NOMO-1 (cell line): ENCODE data around the gene SLC9A3.
"Not testable (repeated sequence)": the region's sequence is repeated elsewhere in the genome, so short reads cannot be mapped to it uniquely, and the experiment has no call there.

Source experiments
- DNase-seq, 2 experiments: peaks; one replicate each; lab custom pipeline; 2025; ENCODE audit not compliant: unreplicated experiment in 2 of 2; lab: John Stamatoyannopoulos, UW

Gene SLC9A3

DNA sequence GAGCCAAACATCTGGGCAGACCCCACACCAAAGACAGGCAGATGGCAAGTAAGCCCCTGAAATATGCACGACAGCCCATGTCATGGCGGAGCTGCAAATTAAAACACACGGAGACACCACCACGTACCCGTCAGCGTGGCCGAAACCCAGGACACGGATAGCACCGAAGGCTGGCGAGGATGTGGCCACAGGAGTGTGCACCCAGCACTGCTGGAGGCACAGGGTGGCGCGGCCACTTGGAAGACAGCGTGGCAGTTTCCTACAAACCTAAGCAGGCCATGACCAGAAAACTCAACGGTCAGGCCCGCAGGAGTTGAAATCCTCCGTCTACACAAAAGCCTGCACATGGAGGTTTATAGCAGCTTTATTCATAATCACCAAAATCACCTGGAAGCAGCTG is 12.8 kb downstream of the SLC9A3 start:
- DNase-seq: no peak

DNA sequence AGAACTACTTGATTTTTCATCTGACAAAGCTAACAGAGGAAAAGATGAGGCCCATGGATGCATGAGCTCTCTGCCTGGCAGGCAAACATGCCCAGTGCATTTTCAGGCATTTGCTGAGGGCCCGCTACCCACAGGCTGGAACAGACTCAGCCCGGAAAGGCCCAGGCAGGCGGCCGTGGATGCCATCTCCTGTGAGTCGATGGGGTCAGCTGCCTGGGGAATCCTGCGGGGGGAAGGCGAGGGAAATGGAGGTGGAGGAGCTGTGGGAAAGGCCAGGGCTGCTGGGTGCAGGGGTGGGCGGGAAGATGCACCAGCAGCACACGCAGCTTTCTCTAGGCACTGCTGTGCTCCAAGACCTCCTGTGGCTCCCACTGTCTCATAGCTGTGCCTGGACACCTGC is 13.7 kb downstream of the SLC9A3 start:
- DNase-seq: no peak

DNA sequence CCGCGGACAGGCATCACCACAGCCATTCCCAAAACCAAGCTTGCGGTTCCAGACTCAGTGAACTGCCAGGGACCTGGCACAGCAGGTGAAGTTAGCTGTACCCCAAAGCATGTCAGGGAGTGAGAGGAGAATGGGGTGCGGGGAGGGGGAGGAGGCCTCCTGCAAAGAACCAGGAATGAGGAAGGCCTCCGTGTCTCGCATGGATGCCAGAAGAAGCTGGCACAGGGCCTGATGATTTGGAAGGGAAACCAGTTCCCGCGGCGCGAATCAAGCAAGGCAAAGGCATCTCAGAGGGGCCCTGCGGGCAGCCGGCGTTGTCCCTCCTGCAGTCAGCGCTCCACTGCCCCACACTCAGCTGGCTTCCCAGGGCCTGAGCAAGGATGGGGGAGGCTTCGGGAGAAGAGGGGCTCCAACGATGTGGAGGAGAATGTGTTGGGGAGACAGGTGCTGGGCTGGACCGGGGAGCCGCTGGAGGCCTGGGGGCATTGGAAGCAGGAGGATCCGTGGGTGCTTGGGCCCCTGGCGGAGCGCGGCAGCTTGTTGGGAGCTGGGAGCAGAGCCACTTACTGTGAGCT is 14.6 kb downstream of the SLC9A3 start:
- no peak for DNase-seq

DNA sequence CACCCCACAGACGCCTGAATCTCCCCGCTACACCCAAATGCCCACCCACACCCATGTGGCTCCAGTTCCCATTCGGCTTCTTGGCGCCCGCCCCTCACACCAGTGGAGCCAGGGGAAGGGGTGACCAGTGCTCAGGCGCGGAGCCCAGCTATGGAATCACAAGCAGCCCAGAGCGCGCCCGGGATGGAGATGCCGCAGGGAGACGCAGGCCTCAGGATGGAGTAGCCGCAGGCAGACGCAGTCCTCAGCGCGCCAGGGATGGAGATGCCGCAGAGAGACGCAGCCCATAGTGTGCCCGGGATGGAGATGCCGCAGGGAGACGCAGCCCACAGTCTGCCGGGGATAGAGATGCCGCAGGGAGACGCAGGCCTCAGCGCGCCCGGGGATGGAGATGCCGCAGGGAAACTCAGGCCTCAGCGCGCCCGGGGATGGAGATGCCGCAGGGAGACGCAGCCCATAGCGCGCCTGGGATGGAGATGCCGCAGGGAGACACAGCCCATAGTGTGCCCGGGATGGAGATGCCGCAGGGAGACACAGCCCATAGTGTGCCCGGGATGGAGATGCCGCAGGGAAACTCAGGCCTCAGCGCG is 16.2 kb downstream of the SLC9A3 start:
- not testable (repeated sequence) for DNase-seq

DNA sequence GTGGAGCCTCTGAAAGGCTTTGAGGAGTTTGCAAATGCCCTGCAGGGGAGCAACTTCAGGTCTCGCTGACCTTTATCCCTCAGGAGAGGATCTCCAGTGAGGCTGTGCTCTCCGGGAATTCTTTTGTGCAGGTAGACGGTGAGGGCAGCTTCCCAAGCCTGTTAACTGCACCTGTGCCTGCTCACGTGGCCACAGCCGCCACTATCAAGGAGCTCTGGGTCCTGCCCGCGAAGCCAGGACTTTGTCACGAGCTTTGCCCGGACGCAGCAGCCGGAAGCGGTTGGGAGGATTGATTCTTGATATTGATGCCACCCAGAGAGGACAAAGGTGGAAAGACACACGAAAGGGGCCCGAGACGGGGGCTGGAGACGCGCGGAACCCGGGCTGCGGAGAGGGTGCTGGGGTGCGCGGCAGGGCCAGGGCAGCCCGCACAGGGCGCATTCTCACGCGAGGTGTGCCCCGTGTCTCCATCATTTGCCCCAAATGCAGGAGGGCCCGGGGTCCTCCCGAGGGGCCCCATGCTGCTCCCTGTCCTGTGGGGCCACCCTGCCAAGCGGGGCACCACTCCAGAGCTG is 18.2 kb downstream of the SLC9A3 start:
- no peak for DNase-seq

DNA sequence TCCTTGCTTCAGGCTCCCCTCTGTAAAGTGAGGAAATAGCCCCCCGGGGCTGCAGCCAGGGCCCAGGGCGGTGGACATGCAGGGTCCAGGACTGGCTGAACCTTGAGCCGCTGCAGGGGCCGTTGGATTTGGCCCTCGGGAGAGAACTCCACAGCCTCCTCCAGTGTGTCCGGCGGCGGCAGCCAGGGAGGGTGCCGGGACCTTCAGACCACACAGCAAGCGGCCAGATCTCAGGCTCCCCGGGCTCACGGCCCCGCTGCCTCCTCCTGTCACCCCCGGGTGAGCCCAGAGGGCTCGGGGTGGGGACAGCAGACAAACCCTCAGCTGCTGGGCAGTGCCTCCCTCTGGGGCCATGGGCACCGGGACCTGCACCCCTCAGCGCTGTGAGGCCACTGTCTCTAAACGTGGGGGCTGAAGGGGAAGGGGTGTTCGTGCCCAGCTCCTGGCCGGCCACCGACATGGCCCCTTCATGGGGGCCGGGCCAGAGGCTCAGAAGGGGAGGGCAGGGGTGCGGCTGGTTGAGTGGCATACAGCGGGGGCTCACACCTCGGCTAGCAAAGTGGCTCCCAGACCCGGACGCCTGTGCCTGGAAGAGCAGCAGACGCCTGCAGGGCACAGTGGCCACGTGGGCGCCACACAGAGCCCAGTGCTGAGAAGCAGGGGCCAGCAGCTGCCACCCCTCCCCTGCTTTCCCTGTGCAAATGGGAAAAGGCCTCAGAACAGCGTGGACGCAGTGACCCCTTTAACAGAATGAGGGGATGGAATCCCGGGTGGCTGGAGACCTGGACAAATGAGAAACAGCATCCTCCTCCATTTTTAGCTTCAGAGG is 19.7 kb downstream of the SLC9A3 start:
- DNase-seq: no peak

DNA sequence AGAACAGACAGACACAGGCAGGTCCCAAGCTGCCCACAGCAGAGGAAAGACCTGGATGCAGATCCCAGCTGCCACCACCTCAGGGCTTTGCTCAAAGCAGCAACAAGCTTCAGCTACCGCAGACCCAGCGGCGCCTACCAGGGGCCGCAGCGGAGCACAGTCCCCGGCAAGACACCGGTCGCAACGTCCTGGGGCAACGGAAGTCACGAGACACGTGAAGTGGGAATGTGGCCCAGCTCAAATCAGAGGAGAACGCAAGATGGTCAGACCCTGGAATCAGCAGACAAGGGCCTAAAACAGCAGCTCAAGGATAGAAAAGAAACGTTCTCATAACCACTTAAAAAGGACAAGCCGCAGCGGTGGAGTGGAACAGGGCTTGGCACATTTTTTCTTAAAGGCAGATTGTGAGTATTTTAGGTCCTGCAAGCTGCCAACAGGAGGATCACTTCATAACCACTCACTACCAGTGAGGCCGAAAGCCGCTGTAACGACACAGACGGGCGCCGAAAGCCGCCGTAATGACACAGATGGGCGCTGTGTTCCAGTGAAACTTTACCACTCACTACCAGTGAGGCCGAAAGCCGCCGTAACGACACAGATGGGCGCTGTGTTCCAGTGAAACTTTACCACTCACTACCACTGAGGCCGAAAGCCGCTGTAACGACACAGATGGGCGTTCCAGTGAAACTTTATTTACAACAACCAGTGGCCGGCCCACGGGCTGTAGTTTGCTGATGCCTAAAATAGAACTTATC is 21.7 kb downstream of the SLC9A3 start:
- DNase-seq: no peak

DNA sequence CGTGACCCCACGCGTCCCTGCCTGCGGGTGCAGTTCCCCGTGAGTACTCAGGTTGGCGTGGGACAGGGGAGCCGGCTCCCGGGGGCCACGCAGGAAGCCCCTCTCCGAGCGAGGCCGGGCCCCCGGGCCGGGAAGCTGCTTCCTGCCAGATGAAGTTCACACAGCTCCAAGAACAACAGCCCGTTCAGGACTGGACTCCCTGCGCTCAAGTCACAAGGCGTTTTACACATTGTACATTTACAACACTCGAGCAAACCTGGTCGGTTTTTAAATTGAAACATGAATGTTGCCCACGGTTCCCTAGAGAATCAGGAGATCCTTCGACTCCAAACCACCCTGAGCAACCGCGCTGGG is 22.4 kb downstream of the SLC9A3 start:
- DNase-seq: no peak

DNA sequence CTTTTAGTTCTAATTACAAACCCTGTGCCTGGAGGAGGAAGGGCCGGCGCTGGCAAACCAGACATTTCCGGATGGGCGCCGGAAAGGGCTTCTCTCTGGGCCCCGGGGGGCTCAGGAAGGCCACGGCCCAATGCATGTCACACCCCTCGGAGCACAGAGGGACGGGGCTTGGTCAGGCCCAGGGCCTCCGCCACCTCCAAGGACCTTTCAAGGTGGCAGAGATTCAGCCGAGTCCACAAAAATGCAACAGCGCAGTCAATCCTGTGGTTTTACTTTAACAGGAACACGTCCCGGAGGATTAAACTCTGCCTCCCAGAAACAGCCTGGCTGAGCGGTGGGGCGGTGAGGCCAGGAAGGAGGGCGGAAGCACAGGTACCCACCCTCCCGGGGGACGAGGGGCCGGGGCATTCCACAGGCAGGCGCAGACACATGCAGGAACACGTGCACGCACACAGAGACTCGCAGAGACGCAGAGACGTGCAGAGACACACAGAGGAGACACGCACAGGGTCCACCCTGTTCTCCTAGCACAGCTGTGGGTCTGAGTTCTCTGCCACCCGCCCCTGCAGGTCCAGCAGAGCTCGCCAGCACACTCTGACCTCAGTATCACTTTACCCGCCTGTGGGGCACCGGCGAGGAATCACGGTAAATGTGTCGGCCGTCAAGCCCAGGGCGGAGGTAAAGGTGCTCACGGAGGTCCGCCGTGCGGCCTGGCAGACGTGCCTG is 23.0 kb downstream of the SLC9A3 start:
- no peak for DNase-seq

DNA sequence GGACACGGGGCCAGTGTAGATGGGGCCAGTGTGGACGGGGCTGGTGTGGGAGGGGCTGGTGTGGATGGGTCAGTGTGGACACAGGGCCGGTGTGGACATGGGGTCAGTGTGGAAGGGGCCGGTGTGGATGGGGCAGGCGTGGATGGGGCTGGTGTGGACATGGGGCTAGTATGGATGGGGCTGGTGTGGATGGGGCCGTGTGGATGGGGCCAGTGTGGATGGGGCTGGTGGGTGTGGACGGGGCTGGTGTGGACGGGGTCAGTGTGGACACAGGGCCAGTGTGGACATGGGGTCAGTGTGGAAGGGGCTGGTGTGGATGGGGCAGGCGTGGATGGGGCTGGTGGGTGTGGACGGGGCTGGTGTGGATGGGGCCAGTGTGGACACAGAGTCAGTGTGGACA is 23.8 kb downstream of the SLC9A3 start:
- no peak for DNase-seq

DNA sequence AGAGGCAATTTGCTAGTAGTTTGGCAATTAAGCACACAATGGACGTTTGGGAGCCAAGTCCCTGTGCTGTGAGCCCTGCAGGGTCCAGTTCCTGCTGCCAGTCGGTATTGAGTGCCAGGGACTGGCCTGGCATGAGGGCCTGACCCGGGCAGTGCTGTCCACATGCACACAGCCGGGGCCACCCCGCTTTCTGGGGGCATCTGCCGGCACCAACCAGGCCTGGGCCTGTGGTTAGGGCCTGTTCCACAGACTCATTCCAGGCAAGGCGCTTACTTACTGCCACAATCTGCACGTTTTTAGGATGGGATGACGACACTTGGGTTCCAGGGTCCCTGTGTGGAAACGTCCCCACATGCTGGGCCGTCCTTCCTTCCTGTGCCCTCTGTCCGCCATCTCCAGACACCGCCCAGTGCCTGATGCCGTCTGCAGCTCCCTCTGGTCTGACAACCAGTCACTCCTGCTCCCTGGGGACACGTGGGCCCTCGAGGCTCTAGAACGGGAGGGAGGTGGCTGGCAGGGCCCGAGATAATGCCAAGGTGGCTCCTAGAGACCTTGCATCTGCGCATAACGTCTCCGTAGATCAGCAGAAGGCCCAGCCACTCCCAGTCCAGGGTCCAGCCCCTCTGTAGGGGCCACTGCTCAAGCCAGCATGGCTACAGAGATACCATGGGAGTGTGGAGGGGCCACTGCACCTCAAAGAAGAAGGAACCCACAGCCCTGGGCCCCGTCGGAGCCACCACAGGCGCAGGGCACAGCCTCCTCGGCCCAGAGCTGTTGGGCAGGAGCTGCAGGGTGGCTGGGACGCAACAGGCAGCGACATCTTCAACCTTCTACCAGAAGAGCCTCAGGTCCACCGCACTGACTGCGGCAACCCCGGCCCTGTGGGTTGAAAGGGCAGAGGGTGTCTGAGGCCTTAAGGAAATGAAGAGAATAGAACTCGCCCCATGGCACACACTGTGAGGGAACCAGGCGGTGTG is 24.7 kb downstream of the SLC9A3 start:
- DNase-seq: no peak

DNA sequence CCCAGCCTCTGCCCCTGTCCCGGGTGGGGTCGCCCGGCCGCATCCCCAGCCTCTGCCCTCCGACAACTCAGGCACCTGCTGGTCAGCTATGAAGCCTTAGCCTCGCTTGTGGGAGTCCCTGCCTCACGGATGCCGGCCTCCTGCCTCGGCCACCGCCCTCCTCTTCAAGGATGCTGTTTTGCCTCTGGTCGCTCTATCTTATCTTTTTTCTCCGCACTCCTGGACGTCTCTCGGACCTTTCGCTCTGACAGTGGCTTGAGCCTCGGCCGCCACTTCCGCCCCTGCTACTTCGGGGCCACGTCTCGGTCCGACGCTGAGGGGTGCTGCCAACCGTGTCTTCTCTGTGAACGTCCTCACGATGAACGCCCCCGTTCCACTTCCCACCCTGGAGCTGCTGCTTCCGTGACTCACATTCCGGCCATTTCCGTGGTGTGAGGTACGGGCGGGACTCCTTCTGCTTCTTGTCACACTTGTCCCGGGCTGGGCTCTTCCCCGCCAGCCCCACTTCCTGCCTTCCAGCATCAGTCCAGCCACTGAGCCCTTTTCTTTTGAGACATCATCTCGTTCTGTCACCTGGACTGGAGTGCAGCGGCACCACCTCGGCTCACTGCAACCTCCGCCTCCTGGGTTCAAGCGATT is 26.3 kb downstream of the SLC9A3 start:
- DNase-seq: no peak

DNA sequence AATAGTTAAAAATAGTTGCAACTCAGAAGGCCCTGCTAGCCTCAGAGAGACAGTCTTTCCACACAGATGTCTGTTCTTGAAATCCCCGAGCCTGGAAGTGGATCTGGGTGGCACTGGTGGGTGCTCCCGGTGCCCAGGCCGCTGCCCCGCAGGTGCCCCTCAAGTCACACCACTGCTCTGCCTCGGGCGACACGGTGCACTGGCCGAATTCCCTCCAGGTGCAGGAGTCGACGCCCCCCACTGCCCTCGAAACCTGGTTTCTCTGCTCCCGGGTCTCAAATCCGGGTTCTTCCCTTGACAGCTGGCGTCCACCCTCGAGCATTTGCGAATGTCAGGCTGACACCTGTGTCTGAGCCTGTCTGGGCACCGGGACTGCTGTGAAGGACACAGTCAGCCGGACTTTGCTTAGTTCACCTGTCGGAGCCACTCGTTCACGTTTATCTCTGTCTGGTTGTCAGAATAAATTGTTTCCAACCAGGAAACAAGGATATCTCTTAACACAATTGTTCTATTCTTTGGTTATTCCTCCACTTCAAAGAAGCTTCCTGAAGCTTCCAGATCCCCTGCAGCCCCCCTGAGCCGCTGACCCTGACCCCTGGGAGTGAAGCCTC is 27.1 kb downstream of the SLC9A3 start:
- no peak for DNase-seq

DNA sequence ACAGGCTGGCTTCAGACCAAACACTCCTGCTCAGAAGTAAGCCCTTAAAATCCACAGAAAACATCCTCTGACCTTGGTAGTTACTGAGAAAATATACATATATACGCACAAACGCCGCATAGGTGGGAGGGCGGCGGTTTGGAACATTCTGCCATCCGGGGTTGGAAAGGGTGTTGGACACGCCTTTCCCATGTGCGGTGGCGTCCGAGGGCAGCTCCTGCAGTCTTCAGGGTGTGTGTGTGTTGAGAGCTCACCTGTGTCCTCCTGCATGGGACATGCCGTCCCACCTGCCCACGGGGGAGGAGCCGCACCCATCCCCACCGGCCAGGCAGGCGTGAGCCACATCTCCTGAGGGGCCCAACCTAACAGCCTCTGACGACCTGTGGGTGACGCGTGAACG is 28.2 kb downstream of the SLC9A3 start:
- DNase-seq: no peak

DNA sequence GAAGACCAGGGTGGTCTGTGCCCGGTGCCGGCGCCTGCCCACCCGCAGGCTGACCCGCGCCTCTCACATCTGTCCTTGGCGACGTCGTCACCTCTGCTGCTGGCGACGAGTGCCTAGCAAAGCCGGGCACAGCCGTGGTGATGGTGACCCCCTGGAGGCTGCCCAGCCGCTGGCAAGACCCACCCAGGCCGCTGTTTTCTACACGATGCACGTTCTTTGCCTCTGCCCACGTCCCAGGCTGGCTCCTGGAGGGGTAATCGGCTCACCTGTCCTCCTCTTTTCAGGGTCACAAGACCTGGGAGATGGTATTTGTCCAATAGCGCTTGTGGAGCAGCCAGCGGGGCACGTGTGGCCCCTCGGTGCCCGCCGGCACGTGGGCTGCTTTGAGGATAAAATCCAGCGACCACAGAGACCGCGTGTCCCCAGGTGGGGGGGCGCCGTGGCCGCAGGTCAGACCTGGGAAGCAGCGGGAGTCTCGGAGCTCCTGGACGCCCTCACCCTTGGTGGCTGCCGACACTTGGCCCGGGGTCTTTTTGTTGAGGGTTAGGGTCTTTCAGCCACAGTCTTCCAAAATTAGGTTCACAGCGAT is 29.5 kb downstream of the SLC9A3 start:
- no peak for DNase-seq

DNA sequence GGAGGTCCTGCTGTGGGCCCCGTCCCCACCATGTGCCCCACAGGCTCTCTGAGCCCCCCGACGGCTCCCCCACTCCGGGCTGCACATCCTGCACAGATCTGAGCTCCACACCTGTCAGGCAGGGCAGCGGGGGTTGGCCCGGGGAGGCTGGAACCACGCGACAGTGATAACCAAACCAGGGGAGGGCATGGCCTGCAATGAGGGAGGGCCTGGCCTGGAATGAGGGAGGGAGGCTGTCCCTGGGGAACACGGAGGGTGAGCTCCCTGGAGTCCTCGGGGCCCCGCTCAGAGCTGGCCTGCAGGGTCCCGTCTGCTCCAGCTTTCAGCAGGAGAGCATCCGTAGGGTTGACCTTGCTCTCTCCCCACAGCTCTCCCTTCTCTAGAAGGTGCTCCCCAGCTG is 30.5 kb downstream of the SLC9A3 start:
- no peak for DNase-seq

DNA sequence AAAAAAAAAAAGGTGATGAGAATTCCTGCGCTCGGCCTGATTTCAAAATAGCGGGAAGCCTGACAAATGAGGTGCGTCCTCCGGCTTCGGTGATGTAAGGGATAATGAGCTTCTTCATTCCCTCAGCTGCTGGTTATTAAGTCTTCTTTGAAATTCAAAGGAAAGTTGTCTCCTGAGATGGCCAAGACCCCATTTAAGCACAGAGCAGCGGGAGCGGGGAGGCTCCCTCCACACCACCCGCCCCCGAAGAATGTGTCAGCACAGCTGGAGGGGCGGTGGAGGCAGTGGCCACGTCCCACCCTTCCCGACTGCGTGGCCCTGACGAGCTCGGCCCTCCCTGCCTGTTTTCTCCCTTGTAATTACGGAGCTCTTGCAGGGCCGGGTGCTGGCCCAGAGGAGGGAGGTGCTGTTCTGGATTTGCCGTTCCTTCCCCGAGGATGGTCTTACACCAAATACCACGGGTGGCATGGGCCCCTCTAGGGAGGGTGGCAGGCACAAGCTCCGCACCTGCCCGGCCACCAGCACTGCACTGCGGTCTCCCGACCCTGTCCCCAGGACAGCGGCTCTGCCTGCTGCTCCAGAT is 31.0 kb downstream of the SLC9A3 start:
- no peak for DNase-seq
